Spleen (tissue), 7 donors: Measurements from ENCODE around the gene TGM3.

Experiments used
- POLR2AphosphoS5 ChIP-seq, 3 donors: sonication (generic); formaldehyde crosslinking; IDR thresholded peaks; one replicate each; pipeline ENCODE4 v1.5.1; 2017; ENCODE audit warnings: antibody characterized with exemption in 3 of 3
- TF ChIP-seq, protein P1 (sequence below), 11 experiments: fragments of 200-600 bp in 7 of 11; fragments of 450-650 bp in 4 of 11; sonication (generic) in 4 of 11; IDR thresholded peaks in 8 of 11; conservative IDR thresholded peaks in 3 of 11; 1 replicate in 7 of 11; 2 replicates in 4 of 11; pipeline versions ENCODE4 v1.4.0 to v1.8.0; 2016 to 2021; ENCODE audit warnings: antibody characterized with exemption in 11 of 11, inconsistent platforms in 4 of 11, mild to moderate bottlenecking in 1 of 11
- donor health status: DM: no; HTN: no; CAD: no; lungs with moderate emphysema.
- donor health status: DM: no; HTN: no; CAD: no.
- donor health status: DM: no; HTN: no; CAD: no.

GRCh38 chr20:2254333-2254732, 41.5 kb upstream of the TGM3 start:
- TF ChIP-seq, protein P1, sequence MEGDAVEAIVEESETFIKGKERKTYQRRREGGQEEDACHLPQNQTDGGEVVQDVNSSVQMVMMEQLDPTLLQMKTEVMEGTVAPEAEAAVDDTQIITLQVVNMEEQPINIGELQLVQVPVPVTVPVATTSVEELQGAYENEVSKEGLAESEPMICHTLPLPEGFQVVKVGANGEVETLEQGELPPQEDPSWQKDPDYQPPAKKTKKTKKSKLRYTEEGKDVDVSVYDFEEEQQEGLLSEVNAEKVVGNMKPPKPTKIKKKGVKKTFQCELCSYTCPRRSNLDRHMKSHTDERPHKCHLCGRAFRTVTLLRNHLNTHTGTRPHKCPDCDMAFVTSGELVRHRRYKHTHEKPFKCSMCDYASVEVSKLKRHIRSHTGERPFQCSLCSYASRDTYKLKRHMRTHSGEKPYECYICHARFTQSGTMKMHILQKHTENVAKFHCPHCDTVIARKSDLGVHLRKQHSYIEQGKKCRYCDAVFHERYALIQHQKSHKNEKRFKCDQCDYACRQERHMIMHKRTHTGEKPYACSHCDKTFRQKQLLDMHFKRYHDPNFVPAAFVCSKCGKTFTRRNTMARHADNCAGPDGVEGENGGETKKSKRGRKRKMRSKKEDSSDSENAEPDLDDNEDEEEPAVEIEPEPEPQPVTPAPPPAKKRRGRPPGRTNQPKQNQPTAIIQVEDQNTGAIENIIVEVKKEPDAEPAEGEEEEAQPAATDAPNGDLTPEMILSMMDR (IDR thresholded peaks at IDR 0.05 in 8 of 11, conservative IDR thresholded peaks at IDR 0.05 in 3 of 11) = no peak
- no peak for TF ChIP-seq POLR2AphosphoS5 (IDR thresholded peaks at IDR 0.05)
